ENCODE data around the gene APBB2.

APBB2 gene

GRCh38 chr4:41219421-41219950 is 5.1 kb upstream of the APBB2 start:
- no peak for DNase-seq (ENCODE audit: low read depth, low spot score)
- TF ChIP-seq, protein P1, sequence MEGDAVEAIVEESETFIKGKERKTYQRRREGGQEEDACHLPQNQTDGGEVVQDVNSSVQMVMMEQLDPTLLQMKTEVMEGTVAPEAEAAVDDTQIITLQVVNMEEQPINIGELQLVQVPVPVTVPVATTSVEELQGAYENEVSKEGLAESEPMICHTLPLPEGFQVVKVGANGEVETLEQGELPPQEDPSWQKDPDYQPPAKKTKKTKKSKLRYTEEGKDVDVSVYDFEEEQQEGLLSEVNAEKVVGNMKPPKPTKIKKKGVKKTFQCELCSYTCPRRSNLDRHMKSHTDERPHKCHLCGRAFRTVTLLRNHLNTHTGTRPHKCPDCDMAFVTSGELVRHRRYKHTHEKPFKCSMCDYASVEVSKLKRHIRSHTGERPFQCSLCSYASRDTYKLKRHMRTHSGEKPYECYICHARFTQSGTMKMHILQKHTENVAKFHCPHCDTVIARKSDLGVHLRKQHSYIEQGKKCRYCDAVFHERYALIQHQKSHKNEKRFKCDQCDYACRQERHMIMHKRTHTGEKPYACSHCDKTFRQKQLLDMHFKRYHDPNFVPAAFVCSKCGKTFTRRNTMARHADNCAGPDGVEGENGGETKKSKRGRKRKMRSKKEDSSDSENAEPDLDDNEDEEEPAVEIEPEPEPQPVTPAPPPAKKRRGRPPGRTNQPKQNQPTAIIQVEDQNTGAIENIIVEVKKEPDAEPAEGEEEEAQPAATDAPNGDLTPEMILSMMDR (IDR thresholded peaks at IDR 0.05; ENCODE audit: insufficient read depth, low read length, missing control alignments) = no peak
- H3K4me3 ChIP-seq (ENCODE audit: low read depth, low read length) = no peak overlapping the region
- CTCF ChIA-PET = interaction anchor here (0.8 to 14.0 kb wide), 3 partner anchors 242 to 322 kb away, joined by 3 to 336 read pairs (median 205); no protein-coding TSS in a partner anchor
- POLR2A ChIA-PET = no interaction called here

GRCh38 chr4:41218703-41219102 is 4.4 kb upstream of the APBB2 start:
- TF ChIP-seq, protein P1 (IDR thresholded peaks at IDR 0.05; ENCODE audit: insufficient read depth, low read length, missing control alignments) = no peak
- ChIA-PET CTCF (interaction anchor here (1.2 to 14.0 kb wide), 4 partner anchors 10 to 310 kb away, joined by 3 to 336 read pairs (median 104); no protein-coding TSS in a partner anchor), POLR2A (interaction anchor here (1.5 kb wide), 1 partner anchor 38 kb away, joined by 6 read pairs; the partner anchor contains the start of gene UCHL1)
- DNase-seq (ENCODE audit: low read depth, low spot score) = no peak
- H3K4me3 ChIP-seq (ENCODE audit: low read depth, low read length) = no peak overlapping the region

DNA sequence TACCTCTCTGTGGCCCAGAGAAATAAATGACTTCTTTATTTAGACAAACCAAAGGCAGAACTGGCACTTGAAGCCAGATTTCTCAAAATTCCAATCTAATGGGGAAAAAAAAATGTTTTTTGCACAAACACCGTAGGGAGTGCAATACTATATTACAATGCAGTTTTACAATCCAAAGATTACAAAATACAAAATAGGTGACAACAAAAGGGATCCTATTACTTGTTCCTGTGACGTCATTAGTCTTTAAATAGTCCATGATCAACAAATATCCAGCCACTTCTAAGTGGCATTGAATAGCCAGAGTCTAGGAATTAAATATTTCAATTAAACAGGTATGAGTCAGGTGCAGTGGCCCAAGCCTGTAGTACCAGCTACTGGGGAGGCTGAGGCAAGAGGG is 3.0 kb upstream of the APBB2 start:
- no peak for DNase-seq (ENCODE audit: low read depth, low spot score)
- TF ChIP-seq, protein P1 (IDR thresholded peaks at IDR 0.05; ENCODE audit: insufficient read depth, low read length, missing control alignments) = no peak
- ChIA-PET CTCF (interaction anchor here (1.2 to 14.0 kb wide), 8 partner anchors 8 to 482 kb away, joined by 4 to 336 read pairs (median 9); no protein-coding TSS in a partner anchor), POLR2A (no interaction called here)
- no peak overlapping the region for H3K4me3 ChIP-seq (ENCODE audit: low read depth, low read length)

- no peak for DNase-seq (ENCODE audit: low read depth, low spot score)
- ChIA-PET CTCF (interaction anchor here (1.0 to 14.0 kb wide), 10 partner anchors 11 to 481 kb away, joined by 4 to 336 read pairs (median 7); no protein-coding TSS in a partner anchor), POLR2A (interaction anchor here (1.3 kb wide), 1 partner anchor 40 kb away, joined by 6 read pairs; the partner anchor contains the start of gene UCHL1)
- peak overlapping the region; percentile 71 for H3K4me3 ChIP-seq (ENCODE audit: low read depth, low read length)
- TF ChIP-seq, protein P1 (IDR thresholded peaks at IDR 0.05; ENCODE audit: insufficient read depth, low read length, missing control alignments) = no peak
Measured at GRCh38 chr4:41217020-41217333, 2.6 kb upstream of the APBB2 start.

DNA sequence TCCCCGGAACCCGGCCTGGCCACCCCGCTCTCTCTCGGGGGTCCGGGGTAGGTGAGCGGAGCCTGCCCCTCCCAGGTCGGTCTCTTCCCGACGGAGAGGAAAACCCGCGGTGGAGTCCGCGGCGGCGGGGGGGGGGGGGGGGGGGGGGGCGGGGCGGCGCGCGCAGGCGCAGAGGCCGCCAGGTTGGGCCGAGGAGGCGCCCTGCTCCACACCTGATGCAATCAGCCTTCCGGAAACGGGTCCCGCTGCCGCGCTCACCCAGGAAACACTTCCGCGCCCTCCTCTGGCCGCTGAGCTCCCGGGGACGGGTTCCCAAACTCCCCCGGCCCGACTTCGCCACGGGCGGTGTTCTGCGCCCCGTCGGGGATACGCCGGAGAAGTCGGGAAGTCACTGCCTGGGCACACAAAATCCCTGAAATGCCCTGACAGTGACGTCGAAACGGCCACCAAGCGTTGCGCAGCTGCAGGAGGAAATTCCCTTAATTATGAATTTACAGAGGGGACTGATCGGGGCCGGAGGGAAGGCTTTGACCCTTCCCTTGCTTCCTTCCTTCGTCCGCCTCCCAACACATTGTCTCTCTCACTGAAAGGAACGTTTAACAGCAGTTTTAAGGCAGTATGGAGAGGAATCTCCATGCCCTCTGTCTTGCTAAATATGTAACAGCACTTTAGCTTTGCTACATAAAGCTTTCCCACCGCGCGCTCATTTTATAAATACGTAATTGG is 2.1 kb upstream of the APBB2 start:
- ChIA-PET POLR2A (interaction anchor here (1.1 to 1.3 kb wide), 2 partner anchors 31 to 41 kb away, joined by 3 to 6 read pairs; partner anchors contain the start of gene UCHL1), CTCF (interaction anchor here (0.7 to 14.0 kb wide), 18 partner anchors 10 to 481 kb away, joined by 3 to 336 read pairs (median 4); no protein-coding TSS in a partner anchor)
- TF ChIP-seq, protein P1 (IDR thresholded peaks at IDR 0.05; ENCODE audit: insufficient read depth, low read length, missing control alignments) = peak; percentile 27
- no peak for DNase-seq (ENCODE audit: low read depth, low spot score)
- peak overlapping the region; percentile 71 for H3K4me3 ChIP-seq (ENCODE audit: low read depth, low read length)

GRCh38 chr4:41215969-41216293 is 1.6 kb upstream of the APBB2 start:
- CTCF ChIA-PET = interaction anchor here (0.7 to 14.0 kb wide), 18 partner anchors 10 to 480 kb away, joined by 3 to 336 read pairs (median 4); no protein-coding TSS in a partner anchor

More at GRCh38 chr4:41215969-41216293, 1.6 kb upstream of the APBB2 start:
- H3K4me3 ChIP-seq (ENCODE audit: low read depth, low read length) = peak overlapping the region; percentile 71
- POLR2A ChIA-PET = interaction anchor here (1.1 to 1.3 kb wide), 2 partner anchors 30 to 41 kb away, joined by 3 to 6 read pairs; partner anchors contain the start of gene UCHL1
- no peak for DNase-seq (ENCODE audit: low read depth, low spot score)
- TF ChIP-seq, protein P1 (IDR thresholded peaks at IDR 0.05; ENCODE audit: insufficient read depth, low read length, missing control alignments) = no peak
